HEK293 (cell line): ENCODE measurements around the gene MYRFL.

Source experiments
- OVOL3 ChIP-seq: fragments of 450-650 bp; formaldehyde crosslinking; IDR thresholded peaks from 2 replicates; pipeline ENCODE4 v1.5.1; 2016; ENCODE audit warnings: missing biosample characterization, missing genetic modification characterization
- RBAK ChIP-seq: fragments of 450-650 bp; formaldehyde crosslinking; IDR thresholded peaks from 2 replicates; pipeline ENCODE4 v1.5.1; 2016; ENCODE audit warnings: missing biosample characterization, missing genetic modification characterization
- TSHZ1 ChIP-seq: fragments of 450-650 bp; formaldehyde crosslinking; IDR thresholded peaks from 2 replicates; pipeline ENCODE4 v1.5.1; 2016; ENCODE audit warnings: missing biosample characterization, missing genetic modification characterization, borderline replicate concordance
- WT1 ChIP-seq: fragments of 450-650 bp; formaldehyde crosslinking; IDR thresholded peaks from 2 replicates; pipeline ENCODE4 v1.5.1; 2016; ENCODE audit warnings: missing biosample characterization, missing genetic modification characterization
- ZNF121 ChIP-seq: fragments of 450-650 bp; formaldehyde crosslinking; IDR thresholded peaks from 2 replicates; pipeline ENCODE4 v1.5.1; 2016; ENCODE audit warnings: missing biosample characterization, missing genetic modification characterization
- ZNF140 ChIP-seq: fragments of 450-650 bp; formaldehyde crosslinking; IDR thresholded peaks from 2 replicates; pipeline ENCODE4 v1.5.1; 2016; ENCODE audit warnings: missing biosample characterization, missing genetic modification characterization
- ZNF221 ChIP-seq: fragments of 450-650 bp; formaldehyde crosslinking; IDR thresholded peaks from 2 replicates; pipeline ENCODE4 v1.5.1; 2017; ENCODE audit warnings: missing biosample characterization, missing genetic modification characterization, borderline replicate concordance
- ZNF324 ChIP-seq: fragments of 450-650 bp; formaldehyde crosslinking; IDR thresholded peaks from 2 replicates; pipeline ENCODE4 v1.5.1; 2016; ENCODE audit warnings: missing biosample characterization, missing genetic modification characterization
- ZNF501 ChIP-seq: fragments of 450-650 bp; formaldehyde crosslinking; IDR thresholded peaks from 2 replicates; pipeline ENCODE4 v1.5.1; 2016; ENCODE audit warnings: missing biosample characterization, missing genetic modification characterization
- ZNF561 ChIP-seq: fragments of 450-650 bp; IDR thresholded peaks from 2 replicates; pipeline ENCODE4 v1.5.1; 2018; ENCODE audit warnings: missing biosample characterization, missing genetic modification characterization, borderline replicate concordance
- ZNF707 ChIP-seq: fragments of 450-650 bp; formaldehyde crosslinking; IDR thresholded peaks from 2 replicates; pipeline ENCODE4 v1.5.1; 2016; ENCODE audit warnings: missing biosample characterization, missing genetic modification characterization
- ZNF830 ChIP-seq: fragments of 450-650 bp; IDR thresholded peaks from 2 replicates; pipeline ENCODE4 v1.5.0; 2018; ENCODE audit warnings: missing biosample characterization, missing genetic modification characterization, low read depth, mild to moderate bottlenecking, moderate library complexity
- TF ChIP-seq, protein P1 (sequence below): fragments of 450-650 bp; formaldehyde crosslinking; IDR thresholded peaks from 2 replicates; pipeline ENCODE4 v1.5.1; 2016; ENCODE audit warnings: missing biosample characterization, missing genetic modification characterization
- TF ChIP-seq, protein P2 (sequence below): fragments of 450-650 bp; formaldehyde crosslinking; IDR thresholded peaks from 2 replicates; pipeline ENCODE4 v1.5.1; 2016; ENCODE audit warnings: missing biosample characterization, missing genetic modification characterization

DNA sequence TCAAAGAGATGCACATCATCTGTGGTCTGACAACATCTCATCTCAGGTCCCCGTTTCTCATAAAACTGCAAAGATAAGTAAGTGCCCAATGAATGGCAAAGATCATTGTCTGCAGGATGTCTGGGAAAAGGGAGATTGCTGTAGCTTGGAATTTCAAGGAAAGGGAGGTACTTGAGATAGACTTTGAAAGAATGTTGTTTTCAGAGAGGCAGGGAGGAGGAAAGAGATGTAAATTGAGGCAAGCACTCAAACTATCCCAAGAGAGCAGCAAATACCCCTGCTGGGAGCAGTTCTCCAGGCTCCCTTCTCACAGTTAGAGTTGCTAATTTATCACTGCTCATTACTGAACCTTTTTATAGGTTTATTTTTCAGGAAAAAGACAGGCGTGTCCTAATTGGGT is 107.1 kb downstream of the MYRFL start:
- TF ChIP-seq ZNF140 (tag by site-specific recombination), result no peak
- no peak for TF ChIP-seq ZNF830 (tag by site-specific recombination)
- TF ChIP-seq ZNF121, result no peak
- no peak for TF ChIP-seq WT1 (tag by site-specific recombination)
- TF ChIP-seq TSHZ1 (tag by site-specific recombination), result no peak
- TF ChIP-seq ZNF707 (tag by site-specific recombination), result no peak
- TF ChIP-seq OVOL3 (tag by site-specific recombination), result no peak
- TF ChIP-seq, protein P1, sequence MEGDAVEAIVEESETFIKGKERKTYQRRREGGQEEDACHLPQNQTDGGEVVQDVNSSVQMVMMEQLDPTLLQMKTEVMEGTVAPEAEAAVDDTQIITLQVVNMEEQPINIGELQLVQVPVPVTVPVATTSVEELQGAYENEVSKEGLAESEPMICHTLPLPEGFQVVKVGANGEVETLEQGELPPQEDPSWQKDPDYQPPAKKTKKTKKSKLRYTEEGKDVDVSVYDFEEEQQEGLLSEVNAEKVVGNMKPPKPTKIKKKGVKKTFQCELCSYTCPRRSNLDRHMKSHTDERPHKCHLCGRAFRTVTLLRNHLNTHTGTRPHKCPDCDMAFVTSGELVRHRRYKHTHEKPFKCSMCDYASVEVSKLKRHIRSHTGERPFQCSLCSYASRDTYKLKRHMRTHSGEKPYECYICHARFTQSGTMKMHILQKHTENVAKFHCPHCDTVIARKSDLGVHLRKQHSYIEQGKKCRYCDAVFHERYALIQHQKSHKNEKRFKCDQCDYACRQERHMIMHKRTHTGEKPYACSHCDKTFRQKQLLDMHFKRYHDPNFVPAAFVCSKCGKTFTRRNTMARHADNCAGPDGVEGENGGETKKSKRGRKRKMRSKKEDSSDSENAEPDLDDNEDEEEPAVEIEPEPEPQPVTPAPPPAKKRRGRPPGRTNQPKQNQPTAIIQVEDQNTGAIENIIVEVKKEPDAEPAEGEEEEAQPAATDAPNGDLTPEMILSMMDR (tag by site-specific recombination), result no peak
- TF ChIP-seq ZNF501 (tag by site-specific recombination), result no peak
- no peak for TF ChIP-seq ZNF221 (tag by site-specific recombination)
- TF ChIP-seq ZNF324 (tag by site-specific recombination), result no peak
- TF ChIP-seq, protein P2, sequence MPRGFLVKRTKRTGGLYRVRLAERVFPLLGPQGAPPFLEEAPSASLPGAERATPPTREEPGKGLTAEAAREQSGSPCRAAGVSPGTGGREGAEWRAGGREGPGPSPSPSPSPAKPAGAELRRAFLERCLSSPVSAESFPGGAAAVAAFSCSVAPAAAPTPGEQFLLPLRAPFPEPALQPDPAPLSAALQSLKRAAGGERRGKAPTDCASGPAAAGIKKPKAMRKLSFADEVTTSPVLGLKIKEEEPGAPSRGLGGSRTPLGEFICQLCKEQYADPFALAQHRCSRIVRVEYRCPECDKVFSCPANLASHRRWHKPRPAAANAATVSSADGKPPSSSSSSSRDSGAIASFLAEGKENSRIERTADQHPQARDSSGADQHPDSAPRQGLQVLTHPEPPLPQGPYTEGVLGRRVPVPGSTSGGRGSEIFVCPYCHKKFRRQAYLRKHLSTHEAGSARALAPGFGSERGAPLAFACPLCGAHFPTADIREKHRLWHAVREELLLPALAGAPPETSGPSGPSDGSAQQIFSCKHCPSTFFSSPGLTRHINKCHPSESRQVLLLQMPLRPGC (tag by site-specific recombination), result no peak
- TF ChIP-seq ZNF561 (tag by site-specific recombination), result no peak
- TF ChIP-seq RBAK (tag by site-specific recombination), result no peak
